ENCODE measurements around the gene EMID1.
"Not testable (repeated sequence)": the region's sequence is repeated elsewhere in the genome, so short reads cannot be mapped to it uniquely, and the experiment has no call there.

The EMID1 gene

DNA sequence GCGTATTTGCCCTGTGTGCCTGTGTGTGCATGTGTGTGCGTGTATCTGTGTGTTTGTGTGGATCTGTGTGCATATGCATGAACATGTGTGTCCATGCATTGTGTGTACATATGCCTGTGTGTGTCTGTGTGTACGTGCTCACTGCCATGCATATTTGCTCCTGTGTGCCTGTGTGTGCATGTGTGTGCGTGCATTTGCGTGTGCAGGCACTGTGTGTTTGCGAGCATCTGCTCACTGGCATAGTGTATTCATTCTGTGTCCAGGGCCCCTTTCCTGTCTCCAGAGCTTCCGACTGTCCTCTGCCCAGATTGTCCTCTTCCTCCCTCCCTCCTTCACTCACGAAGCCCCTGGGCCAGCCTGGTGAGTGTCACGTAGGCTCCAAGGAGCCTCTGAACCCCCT lies 5.8 kb downstream of the EMID1 start:
- no peak for DNase-seq

DNA sequence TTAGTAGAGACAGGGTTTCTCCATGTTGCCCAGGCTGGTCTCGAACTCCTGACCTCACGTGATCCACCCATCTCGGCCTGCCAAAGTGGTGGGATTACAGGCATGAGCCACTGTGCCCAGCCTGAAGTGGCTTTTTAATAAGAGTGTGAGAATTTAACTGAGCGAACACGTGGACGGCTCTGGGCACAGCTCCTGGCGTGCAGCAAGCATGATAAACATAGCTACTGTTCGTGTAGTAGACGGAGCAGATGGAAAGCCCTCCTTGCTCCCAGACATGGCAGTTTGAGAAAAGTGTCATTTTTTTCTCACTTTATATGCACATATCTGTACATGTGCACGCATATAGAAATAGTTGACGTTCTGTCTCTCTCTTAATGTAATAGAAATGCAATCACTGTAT lies 7.0 kb downstream of the EMID1 start:
- DNase-seq: no peak

DNA sequence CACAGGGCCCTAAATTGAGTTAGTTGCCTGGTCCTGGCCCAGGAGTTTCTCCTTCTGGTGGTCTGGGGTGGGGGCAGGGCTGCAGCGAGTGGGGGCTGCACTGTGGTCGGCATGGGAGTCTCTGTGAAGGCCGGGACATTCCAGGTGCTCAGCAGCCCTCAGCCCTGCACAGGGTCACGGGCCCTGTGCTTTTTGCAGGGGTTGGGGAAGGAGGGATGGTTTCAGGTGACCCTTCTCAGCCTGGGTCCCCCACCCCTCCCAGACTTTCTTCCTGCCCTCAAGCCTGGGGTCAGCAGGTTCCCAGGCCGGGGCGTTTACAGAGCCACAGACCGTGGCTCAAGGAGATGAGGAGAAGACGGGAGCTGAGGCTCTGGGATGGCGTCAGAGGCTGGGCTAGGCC lies 7.8 kb downstream of the EMID1 start:
- DNase-seq: no peak

DNA sequence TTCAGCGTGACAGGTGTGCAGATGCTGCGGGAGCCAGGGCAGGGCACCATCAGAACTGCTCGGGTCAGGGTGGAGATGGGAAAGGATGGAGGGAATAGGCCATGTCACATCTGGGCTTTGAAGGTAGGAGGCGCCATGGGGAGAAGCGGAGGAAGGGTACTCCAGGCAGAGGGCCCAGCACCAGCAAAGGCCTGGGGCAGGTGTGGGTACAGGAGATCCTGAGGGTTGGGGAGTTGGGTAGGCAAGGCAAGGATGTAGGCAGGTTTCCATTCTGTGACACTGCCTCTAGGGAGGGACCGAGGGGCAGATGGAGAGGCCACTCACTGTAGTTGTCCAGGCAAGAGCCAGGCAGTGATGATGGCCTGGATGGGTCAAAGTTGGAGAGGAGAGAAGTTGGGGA lies 8.5 kb downstream of the EMID1 start:
- DNase-seq: no peak

DNA sequence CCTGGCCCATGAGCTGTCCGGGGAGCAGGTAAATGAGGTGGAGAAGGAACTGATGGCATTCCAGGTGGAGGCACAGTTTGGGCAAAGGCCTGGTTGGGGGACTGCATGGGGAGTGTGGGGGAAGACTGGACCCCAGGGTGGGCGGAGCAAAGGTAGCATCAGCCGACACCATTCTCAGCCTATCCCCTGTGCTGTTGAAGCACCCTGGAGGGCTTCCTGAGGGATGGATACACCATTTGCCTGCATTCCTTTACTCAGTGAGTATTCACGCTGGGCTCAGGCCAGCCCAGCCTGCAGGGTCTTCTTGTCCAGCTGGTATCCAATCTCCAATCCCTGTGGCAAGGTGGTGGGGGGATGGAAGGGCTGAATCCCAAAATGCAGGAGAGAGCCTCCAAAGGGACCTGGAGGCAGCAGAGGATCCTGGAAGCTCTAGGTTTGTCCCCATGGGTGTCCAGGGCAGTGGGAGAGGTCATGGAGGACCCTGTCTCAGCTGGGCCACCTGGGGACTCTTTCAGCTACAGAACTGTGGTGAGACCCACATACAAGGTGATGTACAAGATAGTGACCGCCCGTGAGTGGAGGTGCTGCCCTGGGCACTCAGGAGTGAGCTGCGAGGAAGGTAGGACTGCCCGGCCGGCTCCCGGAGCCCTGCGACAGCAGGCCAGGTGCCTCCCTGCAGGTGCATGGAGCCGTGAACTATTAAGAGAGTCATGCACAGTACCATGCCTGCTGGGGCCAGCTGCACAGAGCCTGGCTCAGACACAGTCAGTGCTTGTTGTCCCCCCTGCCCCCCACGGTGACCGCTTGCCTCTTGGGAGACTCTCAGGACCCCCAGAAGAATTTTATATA lies 9.5 kb downstream of the EMID1 start:
- no peak for DNase-seq

DNA sequence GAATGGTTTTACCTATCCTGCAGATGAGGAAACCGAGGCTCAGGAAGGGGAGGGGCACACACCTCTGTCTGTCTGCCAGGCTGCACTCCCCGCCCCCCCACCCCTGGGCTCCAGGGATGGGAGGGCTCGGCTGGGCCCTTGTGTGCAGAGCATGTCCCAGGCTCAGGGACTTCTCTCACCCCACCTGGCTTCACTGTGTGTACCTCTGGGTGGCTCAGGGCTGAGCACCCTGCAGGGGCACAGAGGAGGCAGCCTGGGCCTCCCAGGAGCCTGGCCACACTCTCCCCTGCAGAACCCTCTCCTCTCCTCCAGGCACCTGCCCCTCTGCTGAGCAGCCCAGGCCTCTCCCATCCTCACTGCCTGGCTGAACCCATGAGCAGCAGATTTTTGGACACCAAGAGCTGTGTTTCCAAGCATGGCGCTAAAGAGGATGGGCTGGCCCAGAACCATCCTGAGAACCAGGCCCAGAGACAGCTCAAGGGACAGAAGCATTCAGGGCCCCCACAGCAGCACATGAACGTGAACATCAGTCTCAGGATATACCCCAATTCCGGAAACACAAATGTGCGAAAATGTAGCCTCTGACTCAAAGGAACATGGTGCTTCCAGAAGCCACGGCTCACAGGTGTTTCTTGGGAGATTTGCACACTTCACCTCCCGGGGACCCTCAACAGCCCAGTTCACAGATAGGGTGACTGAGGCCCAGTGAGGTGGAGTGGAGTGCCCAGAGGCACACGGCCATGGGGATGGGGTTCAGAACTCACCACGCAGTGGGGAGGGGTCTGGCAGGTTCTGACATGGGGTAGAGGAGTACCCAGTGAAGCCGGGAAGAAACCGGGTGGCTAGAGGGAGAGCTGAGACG lies 10.5 kb downstream of the EMID1 start:
- no peak for DNase-seq

DNA sequence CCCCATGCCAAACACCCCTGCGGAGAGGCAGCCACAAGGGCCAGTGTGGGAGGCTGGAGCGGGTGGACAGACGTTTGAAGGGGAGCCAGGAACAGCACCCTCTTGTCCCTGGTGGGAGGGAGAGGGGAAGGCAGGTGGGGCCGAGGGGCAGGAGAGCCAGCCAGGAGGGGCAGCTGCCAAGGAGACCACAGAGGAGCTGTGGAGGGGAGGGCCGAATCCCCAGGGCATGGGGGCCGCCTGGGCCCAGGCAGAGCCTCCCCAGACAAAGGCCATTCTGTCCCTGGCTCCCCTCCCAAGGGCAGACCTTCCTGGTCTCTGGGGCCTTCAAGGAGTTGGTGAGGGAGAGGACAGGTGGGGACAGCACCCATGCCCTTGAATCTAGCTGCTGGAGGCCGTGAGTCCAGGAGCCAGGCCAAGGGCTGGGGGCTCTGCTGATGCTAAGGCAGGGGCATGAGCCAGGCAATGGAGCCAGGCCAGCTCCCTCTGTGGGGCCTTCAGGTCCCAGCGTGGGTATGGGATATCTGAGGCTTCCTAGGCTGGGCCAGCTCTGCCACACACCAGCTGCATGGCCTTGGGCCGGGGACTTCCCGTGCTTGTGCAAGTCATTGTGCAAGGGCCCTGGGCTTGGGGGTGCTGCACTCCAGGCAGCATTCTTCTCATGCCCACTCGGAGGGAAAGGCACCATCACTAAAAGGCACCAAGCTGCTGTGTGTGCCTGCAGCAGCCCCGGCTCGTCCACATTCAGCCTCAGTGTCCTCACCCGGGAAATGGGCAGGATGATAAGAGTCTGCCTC lies 11.4 kb downstream of the EMID1 start:
- DNase-seq: peak; percentile 79 to 93 (median 84)

DNA sequence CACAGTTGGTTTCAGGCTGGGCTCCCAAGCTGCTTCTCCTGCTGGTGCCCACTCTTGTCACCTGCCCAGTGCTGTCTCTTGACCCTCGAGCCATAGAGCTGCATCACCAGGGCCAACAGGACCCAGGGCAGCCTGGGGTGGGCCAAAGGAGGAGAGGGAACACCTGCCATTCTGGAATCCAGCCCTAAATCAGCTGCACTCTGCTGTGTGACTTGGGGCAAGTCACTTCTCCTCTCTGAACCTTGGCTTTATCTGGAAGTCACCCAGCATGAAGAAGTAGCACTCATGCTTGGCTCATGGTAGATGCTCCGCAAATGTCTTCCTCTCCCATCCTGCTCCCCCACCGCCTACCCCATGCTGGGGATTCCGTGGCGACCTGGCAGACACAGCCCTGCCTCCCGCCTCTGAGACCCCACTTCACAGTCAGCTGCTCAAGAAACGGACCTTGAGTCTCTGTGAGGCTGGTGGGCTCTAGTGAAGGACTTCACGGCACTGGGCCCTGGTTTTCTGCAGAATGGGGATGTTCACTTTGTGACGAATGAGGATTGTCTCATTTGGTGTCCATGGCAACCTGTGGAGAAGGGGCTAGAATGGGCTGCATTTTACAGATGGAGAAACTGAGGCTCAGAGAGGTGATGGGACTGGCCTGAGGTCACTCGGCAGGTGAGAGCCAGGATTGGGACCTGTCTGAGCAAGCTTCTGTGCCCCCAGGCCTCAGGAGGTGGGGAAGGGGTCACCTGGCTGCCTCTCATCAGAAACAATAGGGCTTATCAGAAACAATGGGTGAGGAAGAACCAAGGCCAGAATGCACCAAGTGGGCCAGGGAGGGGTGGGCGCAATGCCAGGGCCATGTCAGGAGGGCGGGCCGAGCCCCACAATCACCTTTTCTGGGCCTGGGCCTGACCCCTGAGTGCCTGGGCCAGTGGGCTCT lies 12.4 kb downstream of the EMID1 start:
- no peak for DNase-seq

DNA sequence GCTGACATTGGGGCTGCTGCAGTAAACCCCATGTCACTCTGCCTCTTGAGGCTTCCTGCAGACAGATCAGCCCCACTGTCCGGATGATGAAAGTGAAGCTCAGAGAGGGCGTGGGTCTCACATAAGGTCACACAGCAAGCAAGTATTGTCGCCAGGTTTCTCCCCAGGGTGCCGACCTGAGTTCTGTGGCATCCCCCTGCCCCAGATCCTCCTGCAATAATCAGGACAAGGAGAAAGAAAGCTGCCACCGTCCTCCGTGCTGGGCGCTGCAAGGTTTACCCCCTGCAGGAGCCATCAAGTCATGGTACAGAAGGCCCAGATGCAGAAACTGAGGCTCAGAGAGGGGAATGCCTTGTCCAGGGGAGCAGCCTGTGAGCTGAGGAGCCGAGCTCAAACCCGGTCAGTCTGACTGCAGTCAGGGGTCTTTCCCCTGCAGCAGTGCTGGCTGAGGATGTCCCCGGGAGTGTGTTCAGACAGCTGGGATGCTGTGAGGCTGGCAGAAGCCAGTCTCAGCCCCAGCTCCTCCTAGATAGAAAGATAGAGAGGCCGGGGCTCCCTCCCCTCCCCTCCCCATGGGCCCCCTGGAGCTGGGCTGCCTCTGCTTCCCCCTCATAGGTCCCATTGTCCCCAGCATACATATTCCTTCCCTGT lies 13.2 kb downstream of the EMID1 start:
- no peak for DNase-seq

DNA sequence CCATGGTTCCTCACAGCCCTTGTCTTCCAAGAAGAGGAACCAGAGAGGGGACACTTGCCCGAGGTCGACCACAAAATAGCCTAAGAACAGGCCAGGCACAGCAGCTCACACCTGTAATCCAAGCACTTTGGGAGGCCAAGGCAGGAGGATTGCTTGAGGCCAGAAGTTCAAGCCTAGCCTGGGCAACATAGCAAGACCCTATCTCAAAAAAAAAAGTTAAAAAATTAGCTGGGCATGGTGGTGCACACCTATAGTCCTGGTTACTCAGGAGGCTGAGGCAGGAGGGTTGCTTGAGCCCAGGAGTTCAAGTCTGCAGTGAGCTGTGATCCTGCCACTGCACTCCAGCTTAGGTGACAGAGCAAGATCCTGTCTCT lies 13.7 kb downstream of the EMID1 start:
- DNase-seq: not testable (repeated sequence)

DNA sequence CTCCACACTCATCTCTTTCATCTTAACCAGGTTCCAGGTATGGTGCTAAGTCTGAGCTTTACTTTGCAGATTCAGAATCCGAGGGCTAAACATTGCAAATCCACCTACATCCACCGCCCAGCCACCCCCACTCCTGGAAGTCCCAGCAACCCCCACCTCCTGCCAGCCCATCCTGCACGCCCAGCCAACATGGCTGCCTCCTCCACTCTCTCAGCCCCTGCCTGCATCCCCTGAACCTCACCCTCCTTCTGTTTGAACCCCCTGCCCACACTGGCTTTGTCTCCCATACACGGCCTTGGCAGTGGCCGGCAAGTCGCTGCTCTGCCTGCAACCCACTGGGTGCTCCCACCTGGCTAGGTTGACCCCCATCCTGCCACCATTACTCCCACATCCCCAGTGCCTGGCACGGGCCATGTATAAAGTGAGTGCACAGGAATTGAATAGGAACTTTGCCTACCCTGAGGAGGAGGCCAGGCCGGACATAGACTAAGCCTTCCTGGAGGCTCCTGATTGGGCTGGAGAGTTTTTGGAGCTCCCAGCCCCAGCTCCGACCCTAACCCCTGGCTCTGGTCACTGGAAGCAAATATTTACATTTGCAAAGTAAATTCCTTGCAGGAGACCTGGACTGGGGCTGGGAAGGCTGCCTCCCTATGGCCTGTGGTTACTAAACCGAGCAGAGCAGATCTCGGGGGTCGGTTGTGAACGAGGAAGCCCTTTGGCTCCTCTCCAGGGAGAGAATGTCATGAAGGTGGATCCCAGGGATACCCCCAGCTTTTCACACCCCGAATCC lies 14.4 kb downstream of the EMID1 start:
- DNase-seq: no peak

DNA sequence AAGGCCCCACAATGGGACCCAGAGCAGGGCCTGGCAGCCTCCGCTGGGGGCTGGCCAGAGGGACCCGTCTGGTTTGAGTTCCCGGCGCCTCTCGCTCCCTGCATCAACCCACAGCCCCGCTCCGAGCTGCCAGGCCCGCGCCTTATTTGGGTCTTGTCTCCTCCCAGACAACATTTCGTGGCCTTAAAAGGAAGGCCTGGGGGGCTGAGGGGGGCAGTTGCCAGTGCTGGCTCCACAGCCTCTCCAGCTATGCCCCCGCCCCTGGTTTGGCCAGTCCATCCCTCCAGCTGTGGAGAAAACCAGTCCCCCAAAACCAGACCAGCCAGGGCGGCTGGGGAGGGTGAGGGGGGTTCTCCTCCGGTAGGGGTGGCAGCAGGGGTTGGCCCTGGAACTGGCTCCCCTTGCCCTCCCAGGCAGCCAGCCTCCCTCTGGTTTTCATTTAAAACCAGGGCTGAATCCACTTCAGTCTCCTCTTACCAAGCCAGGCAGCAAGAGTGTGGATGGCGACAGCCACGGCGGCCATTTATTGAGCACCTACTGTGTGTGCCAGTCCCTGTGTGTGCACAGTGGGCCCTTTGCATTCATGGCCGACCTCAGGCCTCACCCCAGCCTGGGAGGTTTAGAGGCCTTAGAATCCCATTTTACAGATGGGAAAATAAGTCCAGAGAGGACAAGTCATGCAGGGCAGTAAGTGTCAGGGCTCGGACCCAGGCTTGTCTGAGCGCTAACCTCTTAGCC lies 18.6 kb downstream of the EMID1 start:
- DNase-seq: no peak

DNA sequence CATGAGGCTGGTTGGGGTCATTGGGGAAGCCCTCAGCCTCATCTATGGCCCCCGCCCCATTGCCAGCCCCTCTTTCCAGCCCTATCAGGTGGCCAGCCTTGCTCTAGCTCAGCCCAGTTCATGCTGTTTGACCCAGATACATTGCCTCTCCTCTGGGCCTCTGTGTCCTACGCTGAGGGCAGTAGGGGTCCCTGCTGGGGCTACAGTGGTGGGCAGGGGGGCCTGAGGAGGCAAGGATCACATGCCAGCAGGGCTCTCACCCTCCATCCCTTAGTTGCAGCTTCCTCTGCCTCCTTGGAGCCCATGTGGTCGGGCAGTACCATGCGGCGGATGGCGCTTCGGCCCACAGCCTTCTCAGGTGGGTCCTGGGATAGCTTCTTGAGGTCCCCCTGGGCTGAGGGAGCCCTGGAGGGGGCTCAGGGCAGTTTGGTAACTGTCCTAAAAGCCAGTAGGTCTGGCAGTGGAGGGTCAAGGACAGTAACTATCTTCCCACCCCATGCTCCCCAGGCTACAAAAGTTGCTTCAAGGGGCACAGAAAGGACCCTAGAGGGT lies 19.2 kb downstream of the EMID1 start:
- DNase-seq: no peak

DNA sequence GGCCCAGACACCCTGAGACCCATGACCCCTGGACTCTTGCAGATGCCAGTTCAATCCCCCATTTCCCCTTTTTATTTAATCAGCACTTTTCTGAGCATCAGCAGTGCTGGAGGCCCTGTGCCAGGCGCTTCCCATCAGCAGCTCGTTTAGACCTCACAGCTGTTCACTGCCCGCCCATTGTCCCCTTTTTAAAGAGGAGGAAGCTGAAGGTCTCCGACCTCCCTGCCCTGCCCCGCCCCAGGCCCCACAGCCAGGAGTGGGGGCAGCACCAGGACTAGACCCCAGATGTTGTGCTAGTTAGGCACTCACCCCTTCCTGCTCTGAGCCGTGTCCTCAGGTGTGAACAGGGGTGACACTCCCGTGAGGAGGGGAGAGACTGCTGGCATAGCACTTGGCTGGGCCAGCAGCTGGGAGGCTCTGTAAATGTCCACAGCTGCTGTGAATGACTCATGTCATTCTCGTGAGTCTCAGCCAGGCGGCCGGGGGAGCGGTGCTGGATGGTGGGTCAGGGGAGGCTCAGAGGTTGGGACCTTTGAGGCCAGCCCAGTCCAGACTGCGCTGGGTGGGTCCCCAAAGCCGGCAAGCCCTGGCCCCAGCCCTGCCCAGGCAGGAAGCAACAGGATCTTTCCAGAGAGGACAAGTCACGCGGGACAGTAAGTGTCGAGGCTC lies 19.9 kb downstream of the EMID1 start:
- DNase-seq: peak in 2 of 4 experiments; percentile 18 to 24

DNA sequence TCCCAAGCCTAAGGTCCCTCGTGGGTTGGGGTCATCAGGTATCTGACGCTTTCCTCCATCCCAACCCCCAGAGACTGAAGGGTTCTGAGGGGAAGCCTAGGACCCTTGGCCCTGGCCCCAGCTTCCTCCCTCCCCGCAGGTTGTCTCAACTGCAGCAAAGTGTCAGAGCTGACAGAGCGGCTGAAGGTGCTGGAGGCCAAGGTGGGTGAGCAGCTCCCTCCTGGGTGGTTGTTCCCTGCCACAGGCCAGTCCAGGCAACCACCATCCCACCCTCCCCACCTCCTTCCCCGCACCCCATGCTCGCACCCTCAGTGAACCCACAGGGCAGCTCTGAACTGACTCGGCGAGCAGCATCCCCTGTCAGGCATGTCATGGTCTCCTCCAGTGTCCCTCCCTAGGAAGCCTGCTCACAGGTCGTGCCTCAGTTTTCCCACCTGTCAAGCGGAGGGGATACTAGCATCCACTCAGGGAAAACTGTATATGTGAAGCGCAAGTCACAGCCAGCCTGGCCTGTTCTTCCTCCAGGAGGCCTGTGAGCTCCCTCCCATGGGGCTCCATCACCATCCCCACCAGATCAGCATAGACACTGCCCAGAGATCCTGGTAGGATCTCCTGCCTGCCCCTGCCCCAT lies 20.8 kb downstream of the EMID1 start:
- DNase-seq: no peak

DNA sequence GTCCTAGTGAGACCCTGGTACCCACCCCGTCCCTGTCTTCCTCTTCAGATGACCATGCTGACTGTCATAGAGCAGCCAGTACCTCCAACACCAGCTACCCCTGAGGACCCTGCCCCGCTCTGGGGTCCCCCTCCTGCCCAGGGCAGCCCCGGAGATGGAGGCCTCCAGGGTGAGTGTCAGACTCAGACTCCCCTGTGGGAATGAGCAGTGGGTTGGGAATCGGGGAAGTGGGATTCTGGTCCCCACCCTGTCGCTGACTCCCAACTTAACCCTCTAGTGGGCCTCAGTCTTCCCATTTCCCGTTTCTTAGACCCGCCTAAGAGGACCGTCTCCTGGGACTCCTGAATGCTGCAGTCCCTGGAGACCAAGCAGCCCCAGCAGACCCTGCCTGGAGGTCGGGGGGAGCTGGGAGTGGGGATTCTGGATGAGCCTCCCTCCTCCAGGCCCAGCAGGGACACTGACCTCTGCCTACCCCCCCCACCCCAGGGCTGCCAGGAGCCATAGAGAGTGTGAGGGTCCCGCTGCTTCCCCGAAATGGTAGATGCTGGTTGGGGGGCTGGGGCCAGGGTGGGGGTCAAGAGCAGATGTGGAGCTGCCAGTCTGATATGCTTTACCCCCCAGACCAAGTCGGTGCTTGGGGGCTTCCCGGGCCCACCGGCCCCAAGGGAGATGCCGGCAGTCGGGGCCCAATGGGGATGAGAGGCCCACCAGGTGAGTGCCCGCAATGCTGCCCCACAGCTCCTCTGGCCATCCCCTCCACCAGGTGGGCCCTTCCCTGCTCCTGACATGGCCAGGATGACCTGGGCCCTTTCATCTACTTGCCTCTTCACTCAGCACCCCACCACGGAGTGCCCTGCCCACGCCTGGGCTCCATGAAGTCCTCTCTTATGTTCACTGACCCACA lies 25.5 kb downstream of the EMID1 start:
- DNase-seq: no peak
